Measurements from ENCODE around the gene SDCCAG8. TPM values are rescaled to one million over a fixed set of nuclear protein-coding genes. Genes with fewer than 3 reads are reported as not detected.

The SDCCAG8 gene
- total and polyA plus RNA-seq, 2 experiments from 2014 or later, result 28.0 to 66.7 TPM

- TF ChIP-seq ZNF114 (CRISPR knock-in tag; IDR thresholded peaks at IDR 0.05) (no peak), REST (IDR thresholded peaks at IDR 0.05; ENCODE audit: unreplicated experiment) (no peak), STAT1 (IDR thresholded peaks at IDR 0.05; ENCODE audit: unreplicated experiment) (no peak)
These were observed 147.0 kb downstream of the SDCCAG8 start (continued) for GRCh38 chr1:243402868-243403267.

- no peaks in the 10 kb centered on the region for H3K9me3 Mint-ChIP-seq
- no peaks in the 10 kb centered on the region for H3K36me3 ChIP-seq (ENCODE audit: insufficient read depth)
- peaks cover 13% of the 10 kb centered on the region; the same call in 2 of the 3 replicates for H3K4me1 Mint-ChIP-seq
- H3K9me2 ChIP-seq (ENCODE audit: insufficient read depth), result no peaks in the 10 kb centered on the region
- H3K4me3 Mint-ChIP-seq, result no peak overlapping the region
- H3K27me3 Mint-ChIP-seq (ENCODE audit: insufficient read depth, low read depth, poor library complexity), result peaks cover 2% of the 10 kb centered on the region
- no peaks in the 10 kb centered on the region for H3F3A ChIP-seq (replicated peaks; ENCODE audit: low read depth)
- H3K4me2 ChIP-seq, result no peak overlapping the region
- no peaks in the 10 kb centered on the region for H3K79me2 ChIP-seq (replicated peaks; ENCODE audit: insufficient read depth)
- DNase-seq (ENCODE audit: low spot score) (no peak), ATAC-seq (no peak)
- no peak overlapping the region for H3K27ac Mint-ChIP-seq
- H3K27ac ChIP-seq (ENCODE audit: low read depth), result no peak overlapping the region
- no peak overlapping the region for H2AFZ ChIP-seq
- H3K4me1 ChIP-seq (ENCODE audit: insufficient read depth), result peaks cover 19% of the 10 kb centered on the region
- H3K27me3 ChIP-seq (ENCODE audit: insufficient read depth), result no peaks in the 10 kb centered on the region
- H3K36me3 Mint-ChIP-seq (ENCODE audit: low read depth), result no peaks in the 10 kb centered on the region
- H4K20me1 ChIP-seq (replicated peaks; ENCODE audit: insufficient read depth), result no peaks in the 10 kb centered on the region
- no peak overlapping the region for H3K4me3 ChIP-seq
- TF ChIP-seq JUNB (IDR thresholded peaks at IDR 0.05; ENCODE audit: unreplicated experiment) (no peak), EZH2phosphoT487 (IDR thresholded peaks at IDR 0.05; ENCODE audit: unreplicated experiment) (no peak), ZNF114 (CRISPR knock-in tag; IDR thresholded peaks at IDR 0.05) (no peak), ZNF331 (CRISPR knock-in tag; IDR thresholded peaks at IDR 0.05; ENCODE audit: low read depth) (no peak), REST (IDR thresholded peaks at IDR 0.05; ENCODE audit: unreplicated experiment) (no peak), CREB1 (CRISPR knock-in tag; IDR thresholded peaks at IDR 0.05; ENCODE audit: low read depth) (no peak), CTCF (conservative IDR thresholded peaks at IDR 0.05; ENCODE audit: low read depth in 2 of 2) (no peak), NANOG (IDR thresholded peaks at IDR 0.05; ENCODE audit: borderline replicate concordance) (no peak), EZH2 (IDR thresholded peaks at IDR 0.05; ENCODE audit: low read depth, unreplicated experiment) (no peak), STAT1 (IDR thresholded peaks at IDR 0.05; ENCODE audit: unreplicated experiment) (no peak)
These were observed 150.6 kb downstream of the SDCCAG8 start for GRCh38 chr1:243406424-243406823.

Data from GM23338 (cell line).